ENCODE measurements around the gene ITGB2.
A peak's percentile ranks its signal among the peaks of the same experiment; 100 is the strongest.

ITGB2 gene

DNA sequence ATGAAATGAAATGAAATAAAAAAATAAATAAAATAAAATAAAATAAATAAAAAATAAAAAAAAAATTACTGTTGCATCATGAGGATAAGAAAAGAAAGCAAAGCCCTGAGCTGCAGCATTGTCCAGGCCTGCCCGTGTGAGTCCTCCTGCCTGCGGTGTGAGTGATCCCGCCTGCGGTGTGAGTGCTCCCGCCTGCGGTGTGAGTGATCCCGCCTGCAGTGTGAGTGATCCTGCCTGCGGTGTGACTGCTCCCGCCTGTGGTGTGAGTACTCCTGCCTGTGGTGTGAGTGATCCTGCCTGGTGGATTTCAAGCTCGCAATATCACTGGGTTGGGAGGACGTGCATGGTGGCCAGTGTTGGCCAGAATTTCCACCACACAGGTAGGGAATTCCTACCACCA lies 24.8 kb downstream of the ITGB2 start:
- DNase-seq, result no peak

GRCh38 chr21:44894687-44895302 lies 25.9 kb downstream of the ITGB2 start:
- no peak for DNase-seq

DNA sequence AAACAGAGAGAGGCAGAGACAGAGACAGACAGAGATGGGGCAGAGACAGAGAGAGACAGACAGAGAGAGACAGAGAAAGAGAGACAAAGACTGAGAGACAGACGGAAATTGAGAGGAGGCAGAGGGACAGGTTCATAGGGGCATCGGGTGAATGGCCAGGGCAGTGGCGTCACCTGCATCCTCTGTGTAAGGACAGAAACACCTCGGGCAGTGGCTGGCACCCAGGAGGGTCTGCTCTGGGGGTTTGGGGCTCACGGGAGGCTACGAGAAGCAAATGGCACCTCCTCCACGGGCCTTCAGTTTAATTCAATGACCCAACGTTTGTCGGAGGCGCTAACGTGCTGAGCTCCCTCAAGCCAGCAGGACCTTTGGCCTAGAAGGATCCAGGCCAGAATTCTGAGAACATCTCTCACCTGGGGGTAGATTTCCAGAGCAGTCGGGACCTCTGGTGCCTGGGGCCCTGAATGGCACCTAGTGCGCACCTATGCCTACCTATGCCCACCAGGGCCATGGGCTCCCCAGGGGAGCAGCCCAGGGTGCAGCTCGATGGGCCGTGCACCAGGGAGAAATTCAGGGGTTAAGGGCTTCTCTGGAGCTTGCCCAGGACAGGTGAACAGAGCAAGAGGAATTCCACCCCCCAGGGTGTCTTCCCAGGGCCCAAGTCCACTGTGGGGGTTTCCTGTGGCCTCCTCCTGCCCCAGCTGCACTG lies 26.6 kb downstream of the ITGB2 start:
- peak; percentile 12 for DNase-seq

- DNase-seq, result no peak
These were observed 27.5 kb downstream of the ITGB2 start for GRCh38 chr21:44893278-44893556.

DNA sequence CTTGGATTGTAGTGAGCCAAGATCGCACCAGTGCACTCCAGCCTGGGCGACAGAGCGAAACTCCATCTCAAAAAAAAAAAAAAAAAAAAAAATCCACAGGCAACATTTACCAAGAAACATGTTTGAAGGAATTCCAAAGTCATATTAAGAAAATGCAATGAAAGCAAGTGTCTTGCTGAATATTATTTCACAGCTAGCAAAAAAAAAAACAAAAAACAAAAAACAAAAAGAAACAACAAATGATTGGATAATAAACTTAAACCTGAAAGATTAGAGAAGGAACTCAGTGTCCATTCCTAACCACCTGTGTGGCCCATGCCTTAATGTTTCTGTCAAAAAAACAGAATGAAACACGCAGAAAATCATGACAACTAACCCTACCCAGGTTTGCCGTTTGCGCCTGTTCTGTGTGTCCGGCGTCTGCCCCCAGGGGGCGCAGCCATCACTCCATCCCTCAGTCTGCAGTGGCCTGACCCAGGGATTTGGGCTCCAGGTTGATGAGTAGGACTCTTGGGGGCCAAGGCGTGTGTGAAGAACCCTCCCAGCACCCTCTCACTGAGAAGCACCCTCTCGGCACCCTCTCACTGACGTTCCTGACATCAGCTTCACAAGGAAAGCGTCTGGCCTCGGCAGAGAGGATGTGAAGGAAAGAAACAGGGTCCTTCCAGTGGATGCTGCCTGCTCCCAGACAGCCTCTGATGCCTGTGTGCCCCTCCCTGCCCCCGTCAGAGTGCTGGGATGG lies 28.0 kb downstream of the ITGB2 start:
- DNase-seq, result peak; percentile 57

- peak; percentile 23 for DNase-seq
These were observed 28.6 kb downstream of the ITGB2 start for GRCh38 chr21:44892095-44892494.

DNA sequence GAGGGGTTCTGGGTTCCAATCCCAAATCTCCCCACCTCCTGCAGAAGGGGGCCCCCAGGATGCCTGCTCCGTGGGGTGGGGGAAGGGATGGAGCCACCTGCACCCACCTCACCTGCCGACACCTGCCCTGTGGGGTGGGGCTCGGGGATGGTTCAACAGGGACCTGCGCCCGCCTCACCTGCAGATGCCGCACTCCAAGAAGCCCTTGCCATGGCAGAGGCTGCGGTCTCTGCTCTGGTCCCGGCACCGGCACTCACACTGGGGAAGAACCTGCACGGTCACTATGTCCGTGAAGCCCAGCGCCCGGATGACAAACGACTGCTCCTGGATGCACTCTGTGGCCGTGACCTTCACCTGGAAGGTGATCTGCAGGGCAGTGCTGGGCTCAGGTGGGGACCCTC lies 29.1 kb downstream of the ITGB2 start:
- DNase-seq, result no peak

GRCh38 chr21:44890961-44891541 lies 29.6 kb downstream of the ITGB2 start:
- peak; percentile 17 for DNase-seq

DNA sequence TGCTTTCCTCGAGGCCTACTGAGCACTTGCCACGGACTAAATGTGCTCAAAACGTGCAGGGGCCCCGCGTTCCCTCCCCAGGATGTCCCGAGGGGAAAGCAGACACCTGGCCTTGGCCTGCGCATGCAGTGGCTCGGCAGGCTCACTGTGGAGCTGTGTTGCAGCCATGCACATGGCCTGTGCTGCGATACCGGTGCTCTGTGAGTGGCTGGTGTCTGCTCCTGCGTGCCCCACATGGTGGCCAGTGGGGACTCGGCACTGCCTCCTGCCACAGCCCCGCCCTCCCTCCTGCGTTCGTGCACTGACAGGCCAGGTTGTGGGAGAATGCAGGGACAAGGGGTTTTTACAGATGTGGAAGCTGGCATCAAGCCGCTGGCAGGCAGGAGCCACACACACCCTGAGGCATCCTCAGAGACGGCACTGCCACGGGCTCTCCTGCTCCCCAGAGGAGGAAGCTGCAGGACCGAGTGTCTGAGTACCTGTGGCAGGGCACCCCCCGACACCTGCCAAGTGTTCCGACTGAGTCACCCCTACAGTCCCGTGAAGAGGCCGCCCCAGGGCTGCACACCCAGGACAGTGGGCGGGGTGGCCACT lies 30.3 kb downstream of the ITGB2 start:
- no peak for DNase-seq

DNA sequence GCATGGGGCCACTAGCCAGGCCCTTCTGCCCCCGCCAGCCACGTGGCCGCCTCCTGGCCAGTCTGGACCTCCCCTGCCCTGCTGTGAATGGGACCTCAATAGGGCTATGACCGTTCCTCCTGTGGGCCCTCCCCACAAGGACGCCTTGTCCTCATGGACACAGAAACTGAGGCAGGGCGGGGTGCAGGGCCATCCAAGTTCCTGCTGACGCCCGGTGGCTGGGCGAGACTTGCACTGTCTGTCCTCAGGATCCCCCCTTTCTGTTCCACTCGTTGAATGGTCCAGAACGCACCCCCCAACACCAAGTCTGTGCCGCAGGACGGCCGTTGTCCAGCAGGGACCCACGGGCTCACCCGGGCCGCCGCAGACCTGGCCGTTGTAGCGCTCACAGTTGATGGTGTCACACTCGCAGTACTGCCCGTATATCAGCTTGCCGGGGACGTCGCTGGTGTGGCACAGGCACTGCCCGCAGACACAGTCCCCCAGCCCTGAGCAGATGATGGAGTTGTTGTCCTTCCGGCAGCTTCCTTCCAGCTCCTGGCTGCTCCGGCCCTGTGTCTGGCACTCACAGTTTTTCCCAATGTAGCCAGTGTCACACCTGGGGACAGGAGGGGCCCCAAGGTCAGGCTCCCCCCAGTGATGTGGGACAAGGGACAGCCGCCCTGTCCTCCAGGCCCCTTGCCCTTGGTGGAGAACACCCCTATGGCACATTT lies 30.9 kb downstream of the ITGB2 start:
- DNase-seq, result no peak

GRCh38 chr21:44888581-44889550 lies 31.8 kb downstream of the ITGB2 start:
- DNase-seq, result no peak

DNA sequence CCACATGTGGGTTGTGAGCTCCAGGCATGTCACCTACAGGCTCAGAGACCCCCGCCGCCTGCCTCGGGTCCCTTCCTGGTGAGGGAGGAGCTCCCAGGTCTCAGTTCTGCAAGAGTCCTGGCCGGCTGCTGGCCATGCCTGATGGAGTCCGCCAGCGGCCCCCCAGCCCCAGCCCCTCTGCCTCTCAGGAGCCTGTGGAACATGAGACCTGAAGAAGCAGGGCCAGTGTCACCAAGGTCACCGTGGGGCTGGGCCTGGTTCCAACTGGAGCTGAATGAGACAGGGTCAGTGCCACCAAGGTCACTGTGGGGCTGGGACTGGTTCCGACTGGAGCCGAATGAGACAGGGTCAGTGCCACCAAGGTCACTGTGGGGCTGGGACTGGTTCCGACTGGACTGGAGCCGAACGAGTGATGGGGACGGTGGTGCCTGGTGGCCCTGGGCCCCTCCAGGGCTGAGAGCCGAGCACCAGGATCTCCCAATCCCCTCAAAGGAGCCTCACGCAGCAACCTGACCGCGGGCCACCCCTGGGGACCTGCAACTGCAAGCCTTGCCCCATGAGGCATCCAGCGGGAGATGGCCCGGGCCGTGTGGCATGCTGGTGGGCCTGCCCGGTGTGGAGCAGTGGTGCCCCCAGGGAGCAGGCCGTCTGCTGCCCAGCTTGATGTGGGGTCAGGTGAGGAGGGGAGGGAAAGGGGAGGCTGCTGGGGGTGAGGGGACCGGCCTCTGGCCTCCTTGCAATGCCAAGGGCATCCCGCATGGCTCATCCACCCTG lies 32.7 kb downstream of the ITGB2 start:
- DNase-seq, result no peak

DNA sequence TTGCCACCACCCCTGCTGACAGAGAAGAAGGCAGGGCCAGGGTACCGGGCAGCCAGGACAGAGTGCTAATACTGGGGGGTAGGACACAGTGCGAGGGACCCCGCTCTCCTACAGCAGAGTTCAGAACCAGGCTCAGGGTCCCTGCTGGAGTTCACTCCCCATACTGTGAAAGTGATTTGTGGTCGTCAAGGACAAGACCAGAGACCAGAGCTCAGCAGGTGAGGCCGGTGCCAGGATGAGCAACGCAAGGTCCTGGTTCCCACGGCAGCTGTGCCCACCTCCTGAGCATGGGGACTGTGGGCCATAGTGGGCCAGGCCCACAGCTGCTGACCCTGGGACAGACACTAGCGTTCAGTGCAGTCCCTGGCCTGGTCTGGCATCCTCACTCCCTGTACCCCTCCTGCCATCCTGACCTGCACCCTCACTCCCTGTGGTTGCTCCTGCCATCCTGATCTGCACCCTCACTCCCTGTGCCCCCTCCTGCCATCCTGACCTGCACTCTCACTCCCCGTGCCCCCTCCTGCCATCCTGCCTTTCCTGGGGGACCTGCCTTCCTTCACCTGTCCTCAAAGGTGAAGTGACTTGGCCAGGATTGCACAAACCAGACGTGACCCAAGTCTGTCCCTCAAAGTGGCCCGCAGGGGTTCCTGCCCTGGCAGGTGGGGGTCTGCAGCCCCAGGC lies 33.4 kb downstream of the ITGB2 start:
- peak; percentile 10 for DNase-seq

DNA sequence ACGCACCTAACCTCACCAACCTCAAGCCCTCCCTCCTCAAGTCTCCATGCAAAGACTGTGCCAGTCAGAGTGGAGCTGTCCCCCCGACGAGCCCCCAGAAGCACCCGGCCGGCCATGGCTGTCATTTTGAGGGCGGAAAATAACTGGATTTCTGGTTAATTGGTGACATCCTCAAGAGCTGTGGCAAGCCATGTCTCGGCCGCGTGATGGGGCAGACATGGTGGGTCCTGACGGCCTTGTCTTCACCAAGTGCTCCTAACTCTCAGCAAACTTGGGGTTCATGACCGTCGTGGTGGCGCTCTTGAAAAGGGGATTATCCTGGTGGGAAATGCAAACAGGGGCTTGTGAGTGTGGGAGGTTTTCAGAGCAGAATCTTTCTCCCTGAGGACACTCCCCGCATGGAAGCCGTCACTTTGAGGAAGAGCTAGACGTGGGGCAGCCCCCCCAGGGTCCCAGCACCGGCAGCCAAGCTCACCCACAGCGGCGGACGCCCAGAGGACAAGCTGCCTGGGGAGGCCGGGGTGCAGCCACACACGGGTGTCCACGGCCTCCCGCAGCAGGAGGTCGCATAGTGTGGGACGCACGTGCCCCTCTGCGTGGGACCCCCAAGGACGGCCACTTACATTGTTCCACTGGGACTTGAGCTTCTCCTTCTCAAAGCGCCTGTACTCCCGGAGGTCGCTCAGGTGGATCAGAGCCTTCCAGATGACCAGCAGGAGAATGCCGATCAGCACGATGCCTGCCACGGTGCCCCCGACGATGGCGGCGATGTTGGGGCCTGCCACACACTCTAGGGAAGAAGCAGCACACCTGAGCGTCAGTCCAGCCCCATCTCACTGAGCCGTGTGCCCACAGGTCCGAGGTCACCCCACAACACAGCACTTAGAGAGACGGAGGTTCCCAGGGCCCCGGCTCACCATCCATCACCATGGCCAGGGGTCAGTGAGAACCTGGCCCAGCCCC lies 34.3 kb downstream of the ITGB2 start:
- peak; percentile 9 for DNase-seq

DNA sequence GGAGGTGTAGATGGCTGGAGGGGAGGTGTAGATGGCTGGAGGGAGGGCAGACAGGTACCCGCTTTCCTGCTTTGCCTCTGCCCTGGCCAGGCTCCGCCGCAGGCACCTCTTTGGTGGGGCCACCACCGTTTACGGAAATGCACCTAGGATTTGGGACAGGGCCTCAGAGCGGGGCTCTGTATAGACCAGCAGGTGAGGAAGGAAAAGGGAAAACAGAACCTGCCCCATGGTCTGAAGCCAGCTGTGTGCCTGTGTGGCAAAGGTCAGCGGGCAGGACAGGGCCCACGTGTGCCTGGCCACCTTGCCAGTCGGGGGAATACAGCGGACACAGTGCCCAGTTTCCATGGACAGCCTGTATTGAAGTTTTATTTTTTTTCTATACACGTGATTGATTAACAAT lies 35.1 kb downstream of the ITGB2 start:
- DNase-seq, result peak; percentile 8

DNA sequence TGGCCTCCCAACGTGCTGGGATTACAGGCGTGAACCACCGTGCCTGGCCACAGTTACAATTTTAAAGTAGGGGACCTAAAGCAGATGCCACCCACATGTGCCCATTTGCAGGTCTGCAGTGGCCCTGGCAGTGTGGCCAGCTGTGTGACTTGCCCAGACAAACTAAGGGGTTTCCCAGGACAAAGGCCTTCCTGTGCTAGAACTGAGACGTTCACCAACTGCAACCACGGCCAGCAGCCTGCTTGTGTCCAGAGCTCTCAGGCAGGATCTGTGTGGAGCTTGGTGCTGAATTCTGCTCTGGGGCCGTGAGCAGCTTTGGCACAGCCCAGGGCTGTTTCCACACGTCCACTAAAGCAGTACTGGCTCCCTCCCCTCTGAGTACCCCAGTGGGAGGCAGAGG lies 36.6 kb downstream of the ITGB2 start:
- peak; percentile 12 for DNase-seq

DNA sequence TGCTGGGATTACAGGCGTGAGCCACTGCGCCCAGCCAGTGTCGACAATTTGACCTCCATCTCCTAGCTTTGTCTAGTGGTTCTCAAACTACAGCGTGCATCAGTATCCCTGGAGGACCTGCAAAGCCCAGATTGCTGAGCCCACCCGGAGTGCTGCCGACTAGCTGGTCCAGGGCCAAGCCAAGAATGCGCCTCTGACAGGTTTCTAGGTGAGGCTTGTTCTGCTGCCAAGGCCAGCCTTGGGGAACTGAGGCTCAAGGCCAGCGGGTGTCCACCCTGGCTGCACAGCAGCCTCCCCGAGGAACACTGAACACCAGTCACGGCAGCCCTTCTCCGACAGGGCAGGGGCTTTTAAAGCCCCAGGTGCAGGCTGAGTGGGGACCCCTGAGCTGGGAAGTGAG lies 37.4 kb downstream of the ITGB2 start:
- peak; percentile 19 for DNase-seq

DNA sequence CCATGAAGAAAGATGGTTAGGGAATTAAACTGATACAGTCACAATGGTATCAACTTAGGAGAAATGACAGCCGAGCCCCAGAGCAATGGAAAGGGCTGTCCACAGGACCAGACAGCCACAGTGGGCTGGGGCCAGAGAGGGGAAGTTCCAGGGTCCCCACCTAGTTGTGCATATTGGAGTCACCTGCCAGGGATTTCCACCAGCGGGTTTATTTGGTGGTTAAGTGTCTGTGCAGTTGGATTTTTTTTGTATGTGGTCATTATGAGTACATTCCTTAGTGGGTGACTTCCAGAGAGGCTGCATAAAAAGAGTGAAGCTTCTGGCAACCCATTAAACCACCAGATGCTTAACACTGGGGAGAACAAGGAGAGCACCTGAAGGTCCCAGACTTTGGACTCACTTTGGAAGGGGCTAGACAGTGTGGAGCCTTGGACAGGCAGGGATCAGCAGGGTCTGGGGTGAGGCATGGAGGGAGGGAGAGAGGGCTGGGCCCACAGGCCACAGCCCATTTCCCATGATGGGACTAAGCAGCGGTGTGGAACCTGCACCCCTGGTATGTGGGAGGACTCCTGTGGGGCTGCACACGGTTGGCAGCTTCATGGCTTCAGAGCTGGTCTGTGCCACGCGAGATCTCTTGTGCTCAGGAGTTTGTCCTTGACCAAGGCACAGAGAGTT lies 39.4 kb downstream of the ITGB2 start:
- peak; percentile 24 for DNase-seq
